GM12878 (cell line): ENCODE data around the gene KRT10. TPM values are rescaled to one million over a fixed set of nuclear protein-coding genes. Genes with fewer than 3 reads are reported as not detected.

Experiments used
- BHLHE40 ChIP-seq, 2 experiments: fragments of 450-650 bp in 1 of 2; IDR thresholded peaks; 2 replicates each; pipeline ENCODE4 v1.6.1; 2011 to 2017; ENCODE audit warnings: low read depth in 2 of 2, borderline replicate concordance in 1 of 2, improper control_type of control experiment in 1 of 2, low read length in 1 of 2, mild to moderate bottlenecking in 1 of 2
- CHD1 ChIP-seq: IDR thresholded peaks from 2 replicates; pipeline ENCODE4 v1.6.1; 2012; ENCODE audit warnings: low read depth, low read length, improper control_type of control experiment
- CHD2 ChIP-seq: IDR thresholded peaks from 2 replicates; pipeline ENCODE4 v1.6.1; 2011; ENCODE audit warnings: low read depth, low read length, improper control_type of control experiment, borderline replicate concordance
- ETV6 ChIP-seq, 2 experiments: fragments of 450-650 bp in 1 of 2; IDR thresholded peaks in 1 of 2; conservative IDR thresholded peaks in 1 of 2; 2 replicates each; pipeline ENCODE4 v1.6.1; 2014; ENCODE audit warnings: antibody characterized with exemption in 1 of 2, borderline replicate concordance in 1 of 2, low read depth in 1 of 2, mild to moderate bottlenecking in 1 of 2, moderate library complexity in 1 of 2
- NR2C2 ChIP-seq: IDR thresholded peaks from 2 replicates; pipeline ENCODE4 v1.6.1; 2011; ENCODE audit warnings: borderline replicate concordance, low read depth; ENCODE audit not compliant: control insufficient read depth, insufficient read length
- RBBP5 ChIP-seq: fragments of 200-600 bp; sonication (generic); conservative IDR thresholded peaks from 2 replicates; pipeline ENCODE4 v1.6.1; 2016
- RCOR1 ChIP-seq: conservative IDR thresholded peaks from 2 replicates; pipeline ENCODE4 v1.6.1; 2012; ENCODE audit warnings: low read depth, low read length, improper control_type of control experiment
- RELB ChIP-seq: fragments of 450-650 bp; IDR thresholded peaks from 2 replicates; pipeline ENCODE4 v1.6.1; 2017; ENCODE audit warnings: low read depth, mild to moderate bottlenecking, moderate library complexity
- SKIL ChIP-seq: fragments of 450-650 bp; IDR thresholded peaks from 2 replicates; pipeline ENCODE4 v1.6.1; 2017; ENCODE audit warnings: mild to moderate bottlenecking, low read depth, inconsistent platforms; ENCODE audit not compliant: poor library complexity, severe bottlenecking
- SUZ12 ChIP-seq: fragments of 200-600 bp; sonication (generic); IDR thresholded peaks from one replicate; pipeline ENCODE4 v1.6.1; 2018; ENCODE audit warnings: antibody characterized with exemption, mild to moderate bottlenecking; ENCODE audit not compliant: unreplicated experiment
- polyA plus RNA-seq, 11 experiments: library from polyadenylated mRNA; depleted of rRNA in 4 of 11; unstranded in 6 of 11; stranded (reverse) in 5 of 11; fragments of >200 nt; fragmentation: Nextera tagmentation in 4 of 11; fragmentation: Illumina TruSeq in 1 of 11; extraction: Ambion mirVana in 4 of 11; extraction: Trizol in 1 of 11; gene quantifications; 1 replicate in 1 of 11; 2 replicates in 10 of 11; pipeline versions ENCODE4 v1.2.1 to v1.2.3, GENCODE V29; 2011 to 2016; ENCODE audit warnings: inconsistent platforms in 2 of 11, missing spikeins in 2 of 11, low read depth in 1 of 11
- total RNA-seq, 4 experiments: library from RNA; depleted of rRNA in 3 of 4; stranded (reverse); fragments of >200 nt in 3 of 4; fragmentation: Illumina TruSeq in 1 of 4; extraction: Trizol in 1 of 4; gene quantifications; 2 replicates each; pipeline versions ENCODE4 v1.2.1 to v1.2.3, GENCODE V29; 2013 to 2021

The KRT10 gene
- total and polyA plus RNA-seq, 10 of the 15 experiments (the other 5 are each of a cell fraction or from before 2014, with no cell fraction given), result 10.8 to 98.5 (median 23.9) TPM

DNA sequence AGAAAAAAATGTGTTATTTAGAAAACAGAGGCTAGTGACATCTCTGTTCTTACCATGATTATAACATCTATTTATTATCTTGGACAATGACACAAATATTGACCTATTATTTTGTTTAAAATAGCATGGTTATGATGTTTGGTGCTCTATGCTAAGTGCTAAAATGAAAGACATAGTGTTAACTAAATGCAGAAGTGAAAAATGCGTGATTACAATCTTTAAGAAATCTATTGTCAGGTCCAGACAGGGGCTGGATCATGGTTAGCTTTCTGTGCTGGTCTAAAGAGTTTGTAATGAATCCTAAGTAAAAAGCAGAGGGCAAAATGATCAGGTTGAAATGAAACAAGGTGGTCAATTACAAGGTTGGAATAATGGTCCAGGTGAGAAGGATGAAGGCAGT is 22.0 kb downstream of the KRT10 start (continued):
- no peak for TF ChIP-seq CHD2
- TF ChIP-seq ETV6 (conservative IDR thresholded peaks at IDR 0.05 in 1 of 2, IDR thresholded peaks at IDR 0.05 in 1 of 2; ENCODE audit: borderline replicate concordance in 1 of 2, low read depth in 1 of 2), result no peak
- no peak for TF ChIP-seq SUZ12
- no peak for TF ChIP-seq SKIL
- TF ChIP-seq RCOR1, result no peak
- no peak for TF ChIP-seq RBBP5
- TF ChIP-seq CHD1, result no peak
- no peak; a peak in 1 of 4 replicates for TF ChIP-seq BHLHE40 (IDR thresholded peaks at IDR 0.05; ENCODE audit: borderline replicate concordance in 1 of 2, low read depth in 2 of 2, low read length in 1 of 2)
- 0 out of 2 replicates have a peak, but pooled peaks have one; percentile 37 for TF ChIP-seq RELB
- no peak for TF ChIP-seq NR2C2
